Stimulated activated CD8-positive, alpha-beta memory T cell treated with anti-CD3 and anti-CD28 coated beads, Interleukin-7, amount 100 ng/mL, for 48 hours (primary cell): ENCODE results near the gene SPSB4.
"Not testable (repeated sequence)": the region's sequence is repeated elsewhere in the genome, so short reads cannot be mapped to it uniquely, and the experiment has no call there.

Experiments
- DNase-seq, 2 donors: peaks; one replicate each; pipeline ENCODE4 v3.0.0-alpha.2; 2020; ENCODE audit warnings: low read depth in 1 of 2; ENCODE audit errors: extremely low read depth in 1 of 2

The SPSB4 gene

GRCh38 chr3:141114179-141114745 lies 63.1 kb downstream of the SPSB4 start:
- no peak for DNase-seq

GRCh38 chr3:141114816-141115460 lies 63.8 kb downstream of the SPSB4 start:
- DNase-seq: no peak

GRCh38 chr3:141115789-141116541 lies 64.8 kb downstream of the SPSB4 start:
- no peak for DNase-seq

- DNase-seq: no peak
Measured at GRCh38 chr3:141116721-141117120, 65.6 kb downstream of the SPSB4 start.

- DNase-seq: not testable (repeated sequence)
Measured at GRCh38 chr3:141117982-141118381, 66.8 kb downstream of the SPSB4 start.

- no peak for DNase-seq
Measured at GRCh38 chr3:141122455-141123030, 71.4 kb downstream of the SPSB4 start.

- no peak for DNase-seq
Measured at GRCh38 chr3:141123677-141124410, 72.7 kb downstream of the SPSB4 start.

- DNase-seq: no peak
Measured at GRCh38 chr3:141124715-141125114, 73.6 kb downstream of the SPSB4 start.

- no peak for DNase-seq
Measured at GRCh38 chr3:141125351-141125750, 74.2 kb downstream of the SPSB4 start.

- no peak for DNase-seq
Measured at GRCh38 chr3:141126661-141127343, 75.7 kb downstream of the SPSB4 start.

GRCh38 chr3:141127344-141128125 lies 76.4 kb downstream of the SPSB4 start:
- no peak for DNase-seq

- DNase-seq: no peak
Measured at GRCh38 chr3:141128126-141128777, 77.1 kb downstream of the SPSB4 start.

GRCh38 chr3:141129049-141129448 lies 77.9 kb downstream of the SPSB4 start:
- no peak for DNase-seq

GRCh38 chr3:141129541-141130011 lies 78.4 kb downstream of the SPSB4 start:
- no peak for DNase-seq

GRCh38 chr3:141143517-141143916 lies 92.4 kb downstream of the SPSB4 start:
- no peak for DNase-seq

- no peak for DNase-seq
Measured at GRCh38 chr3:141146979-141147470, 95.9 kb downstream of the SPSB4 start.

GRCh38 chr3:141147657-141148056 lies 96.5 kb downstream of the SPSB4 start:
- DNase-seq: no peak

GRCh38 chr3:141148169-141148568 lies 97.0 kb downstream of the SPSB4 start:
- DNase-seq: no peak

- no peak for DNase-seq
Measured at GRCh38 chr3:141148770-141149169, 97.6 kb downstream of the SPSB4 start.
